Measurements from ENCODE around the gene CCDC180.

- TF ChIP-seq SUZ12 (IDR thresholded peaks at IDR 0.05; ENCODE audit: extremely low read depth, insufficient read depth, insufficient read length) (no peak), ZNF274 (IDR thresholded peaks at IDR 0.05; ENCODE audit: low read depth, low read length) (no peak), YY1 (IDR thresholded peaks at IDR 0.05; ENCODE audit: insufficient read depth, insufficient read length) (no peak)
Measured at GRCh38 chr9:97319395-97319794, 11.9 kb downstream of the CCDC180 start.

Data from NT2/D1 (cell line).